H9 (cell line): ENCODE data around the gene ADGRL3. TPM values are rescaled to one million over a fixed set of nuclear protein-coding genes. Genes with fewer than 3 reads are reported as not detected.

Experiments used
- DNase-seq: peaks from one replicate; pipeline ENCODE4 v3.0.0-alpha.2; 2017
- H2AFZ ChIP-seq: one replicate; pipeline ENCODE4 v1.6.1; 2013; ENCODE audit warnings: mild to moderate bottlenecking, low read length, control low read depth, moderate library complexity
- H2AK5ac ChIP-seq: 2 replicates; pipeline ENCODE4 v1.6.1; 2013; ENCODE audit warnings: low read length, control low read depth, mixed read lengths; ENCODE audit not compliant: insufficient read length
- H2BK120ac ChIP-seq: one replicate; pipeline ENCODE4 v1.6.1; 2013; ENCODE audit warnings: low read depth, mild to moderate bottlenecking, low read length, control low read depth, inconsistent platforms; ENCODE audit not compliant: poor library complexity, severe bottlenecking
- H2BK12ac ChIP-seq: 2 replicates; pipeline ENCODE4 v1.6.1; 2013; ENCODE audit warnings: low read length, control low read depth, mixed read lengths, low read depth; ENCODE audit not compliant: insufficient read length
- H2BK15ac ChIP-seq: 2 replicates; pipeline ENCODE4 v1.6.1; 2013; ENCODE audit warnings: low read depth, low read length, control low read depth
- H2BK20ac ChIP-seq: one replicate; pipeline ENCODE4 v1.6.1; 2013; ENCODE audit warnings: low read depth, mild to moderate bottlenecking, low read length, control low read depth, inconsistent platforms; ENCODE audit not compliant: poor library complexity, severe bottlenecking
- H2BK5ac ChIP-seq: 2 replicates; pipeline ENCODE4 v1.6.1; 2013; ENCODE audit warnings: low read length, control low read depth, mixed read lengths; ENCODE audit not compliant: insufficient read length
- H3K14ac ChIP-seq: 2 replicates; pipeline ENCODE4 v1.6.1; 2013; ENCODE audit warnings: low read length, control low read depth; ENCODE audit not compliant: insufficient read depth
- H3K18ac ChIP-seq: 2 replicates; pipeline ENCODE4 v1.6.1; 2013; ENCODE audit warnings: low read depth, mild to moderate bottlenecking, mixed read lengths, low read length, control low read depth; ENCODE audit not compliant: insufficient read length
- H3K23ac ChIP-seq: 2 replicates; pipeline ENCODE4 v1.6.1; 2013; ENCODE audit warnings: low read length, control low read depth, mixed read lengths, low read depth; ENCODE audit not compliant: insufficient read length
- H3K23me2 ChIP-seq: 2 replicates; pipeline ENCODE4 v1.6.1; 2013; ENCODE audit warnings: low read depth, mild to moderate bottlenecking, mixed read lengths, low read length, control low read depth; ENCODE audit not compliant: insufficient read length, poor library complexity, severe bottlenecking
- H3K27ac ChIP-seq: 2 replicates; pipeline ENCODE4 v1.5.1; 2013; ENCODE audit warnings: low read length, control low read depth, mixed read lengths, low read depth; ENCODE audit not compliant: insufficient read length
- H3K27me3 ChIP-seq: 2 replicates; pipeline ENCODE4 v1.6.1; 2013; ENCODE audit warnings: low read length, control low read depth, inconsistent platforms; ENCODE audit not compliant: insufficient read depth
- H3K4ac ChIP-seq: 2 replicates; pipeline ENCODE4 v1.6.1; 2013; ENCODE audit warnings: low read depth, mild to moderate bottlenecking, control low read depth, inconsistent platforms, low read length, moderate library complexity
- H3K4me1 ChIP-seq: 2 replicates; pipeline ENCODE4 v1.6.1; 2013; ENCODE audit warnings: low read length, control low read depth, inconsistent platforms; ENCODE audit not compliant: insufficient read depth
- H3K4me2 ChIP-seq: 2 replicates; pipeline ENCODE4 v1.6.1; 2013; ENCODE audit warnings: low read length, control low read depth, mixed read lengths; ENCODE audit not compliant: insufficient read length, insufficient read depth
- H3K56ac ChIP-seq: 2 replicates; pipeline ENCODE4 v1.6.1; 2013; ENCODE audit warnings: low read depth, mild to moderate bottlenecking, mixed read lengths, low read length, control low read depth; ENCODE audit not compliant: insufficient read length
- H3K79me1 ChIP-seq: 2 replicates; pipeline ENCODE4 v1.6.1; 2013; ENCODE audit warnings: low read depth, mild to moderate bottlenecking, moderate library complexity, low read length, control low read depth, inconsistent platforms; ENCODE audit not compliant: insufficient read depth, poor library complexity, severe bottlenecking
- H3K79me2 ChIP-seq: 2 replicates; pipeline ENCODE4 v1.6.1; 2013; ENCODE audit warnings: low read length, control low read depth, inconsistent platforms; ENCODE audit not compliant: insufficient read depth
- H3K9ac ChIP-seq: 2 replicates; pipeline ENCODE4 v1.6.1; 2013; ENCODE audit warnings: low read length, control low read depth, mixed read lengths; ENCODE audit not compliant: insufficient read length; ENCODE audit errors: extremely low read depth
- H3K9me3 ChIP-seq: one replicate; pipeline ENCODE4 v1.6.1; 2013; ENCODE audit warnings: low read depth, low read length, inconsistent platforms; ENCODE audit not compliant: control insufficient read depth
- H3T11ph ChIP-seq: one replicate; pipeline ENCODE4 v1.6.1; 2013; ENCODE audit warnings: mild to moderate bottlenecking, low read length, control low read depth, inconsistent platforms
- H4K20me1 ChIP-seq: one replicate; pipeline ENCODE4 v1.6.1; 2013; ENCODE audit not compliant: control insufficient read depth, insufficient read length, insufficient read depth
- H4K5ac ChIP-seq: 2 replicates; pipeline ENCODE4 v1.6.1; 2013; ENCODE audit warnings: low read depth, mild to moderate bottlenecking, mixed read lengths, low read length, control low read depth; ENCODE audit not compliant: insufficient read length
- H4K8ac ChIP-seq: replicated peaks from 2 replicates; pipeline ENCODE4 v1.6.1; 2013; ENCODE audit warnings: low read length, control low read depth, mixed read lengths, low read depth; ENCODE audit not compliant: insufficient read length
- H4K91ac ChIP-seq: 2 replicates; pipeline ENCODE4 v1.6.1; 2013; ENCODE audit warnings: low read depth, mild to moderate bottlenecking, moderate library complexity, mixed read lengths, low read length, control low read depth; ENCODE audit not compliant: insufficient read length
- H3K27ac Mint-ChIP-seq, 3 experiments: 2 replicates in 2 of 3; 3 replicates in 1 of 3; pipeline ENCODE4 v1.8.0; 2020 to 2021; ENCODE audit warnings: mixed read lengths in 3 of 3, mild to moderate bottlenecking in 1 of 3, moderate library complexity in 1 of 3
- H3K27me3 Mint-ChIP-seq: 2 replicates; pipeline ENCODE4 v1.8.0; 2021; ENCODE audit warnings: low read depth, mild to moderate bottlenecking, moderate library complexity, mixed read lengths
- H3K36me3 Mint-ChIP-seq, 3 experiments: 2 replicates in 2 of 3; 3 replicates in 1 of 3; pipeline ENCODE4 v1.8.0; 2020 to 2021; ENCODE audit warnings: low read depth in 3 of 3, mixed read lengths in 3 of 3; ENCODE audit not compliant: insufficient read depth in 1 of 3
- H3K4me1 Mint-ChIP-seq, 2 experiments: 2 replicates each; pipeline ENCODE4 v1.8.0; 2020; ENCODE audit warnings: mixed read lengths in 2 of 2
- H3K4me3 Mint-ChIP-seq, 2 experiments: 2 replicates in 1 of 2; 3 replicates in 1 of 2; pipeline ENCODE4 v1.8.0; 2020 to 2021; ENCODE audit warnings: mild to moderate bottlenecking in 2 of 2, mixed read lengths in 2 of 2, moderate library complexity in 1 of 2
- H3K9me3 Mint-ChIP-seq, 2 experiments: 2 replicates in 1 of 2; 3 replicates in 1 of 2; pipeline ENCODE4 v1.8.0; 2020; ENCODE audit warnings: mild to moderate bottlenecking in 2 of 2, mixed read lengths in 2 of 2, moderate library complexity in 1 of 2
- WGBS: extraction: QIAGEN DNeasy Blood & Tissue Kit; methylation state at CpG from one replicate; pipeline ENCODE4 v1.1.7; 2013; ENCODE audit warnings: missing lambda C conversion rate, low lambda C conversion rate, mixed read lengths; ENCODE audit not compliant: insufficient read length; ENCODE audit errors: extremely low coverage; 5-methylcytosine and 5-hydroxymethylcytosine counted together
- total RNA-seq: library from RNA; stranded (reverse); gene quantifications from 2 replicates; pipeline ENCODE4 v1.2.1, GENCODE V29; 2021
- TF ChIP-seq, protein P1 (sequence below): fragments of 200-600 bp; sonication (generic); conservative IDR thresholded peaks from 3 replicates; pipeline ENCODE4 v1.8.0; 2021; ENCODE audit warnings: antibody characterized with exemption, mild to moderate bottlenecking

Gene ADGRL3
- total RNA-seq, 1 experiment from 2014 or later = 5.9 TPM

GRCh38 chr4:61485056-61485455, 284.9 kb downstream of the ADGRL3 start:
- H4K20me1 ChIP-seq = no peaks in the 10 kb centered on the region
- no peak overlapping the region for H2AK5ac ChIP-seq
- H4K5ac ChIP-seq = no peak overlapping the region
- no peaks in the 10 kb centered on the region for H3K79me1 ChIP-seq
- Mint-ChIP-seq H3K36me3 (no peaks in the 10 kb centered on the region; a peak in 1 of 7 replicates), H3K9me3 (no peaks in the 10 kb centered on the region), H3K4me1 (no peaks in the 10 kb centered on the region), H3K27ac (no peak overlapping the region), H3K4me3 (no peak overlapping the region), H3K27me3 (no peaks in the 10 kb centered on the region)
- TF ChIP-seq, protein P1, sequence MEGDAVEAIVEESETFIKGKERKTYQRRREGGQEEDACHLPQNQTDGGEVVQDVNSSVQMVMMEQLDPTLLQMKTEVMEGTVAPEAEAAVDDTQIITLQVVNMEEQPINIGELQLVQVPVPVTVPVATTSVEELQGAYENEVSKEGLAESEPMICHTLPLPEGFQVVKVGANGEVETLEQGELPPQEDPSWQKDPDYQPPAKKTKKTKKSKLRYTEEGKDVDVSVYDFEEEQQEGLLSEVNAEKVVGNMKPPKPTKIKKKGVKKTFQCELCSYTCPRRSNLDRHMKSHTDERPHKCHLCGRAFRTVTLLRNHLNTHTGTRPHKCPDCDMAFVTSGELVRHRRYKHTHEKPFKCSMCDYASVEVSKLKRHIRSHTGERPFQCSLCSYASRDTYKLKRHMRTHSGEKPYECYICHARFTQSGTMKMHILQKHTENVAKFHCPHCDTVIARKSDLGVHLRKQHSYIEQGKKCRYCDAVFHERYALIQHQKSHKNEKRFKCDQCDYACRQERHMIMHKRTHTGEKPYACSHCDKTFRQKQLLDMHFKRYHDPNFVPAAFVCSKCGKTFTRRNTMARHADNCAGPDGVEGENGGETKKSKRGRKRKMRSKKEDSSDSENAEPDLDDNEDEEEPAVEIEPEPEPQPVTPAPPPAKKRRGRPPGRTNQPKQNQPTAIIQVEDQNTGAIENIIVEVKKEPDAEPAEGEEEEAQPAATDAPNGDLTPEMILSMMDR = no peak
- no peak overlapping the region for H3K27ac ChIP-seq
- no peak overlapping the region for H3K14ac ChIP-seq
- H2BK120ac ChIP-seq = no peak overlapping the region
- no peak overlapping the region for H2BK15ac ChIP-seq
- no peak overlapping the region for H2BK5ac ChIP-seq
- H4K8ac ChIP-seq = no peak overlapping the region
- no peaks in the 10 kb centered on the region for H3K4me1 ChIP-seq
- H2BK20ac ChIP-seq = no peak overlapping the region
- H3K4ac ChIP-seq = no peak overlapping the region
- no peaks in the 10 kb centered on the region for H3K79me2 ChIP-seq
- no peak overlapping the region for H3K4me2 ChIP-seq
- H2AFZ ChIP-seq = no peak overlapping the region
- no peak overlapping the region for H2BK12ac ChIP-seq
- no peak overlapping the region for H3T11ph ChIP-seq
- H4K91ac ChIP-seq = no peak overlapping the region
- no peaks in the 10 kb centered on the region for H3K23me2 ChIP-seq
- WGBS = no CpG with 5 or more reads among the region's 3 CpGs
- H3K23ac ChIP-seq = no peak overlapping the region
- H3K18ac ChIP-seq = no peak overlapping the region
- no peak for DNase-seq
- no peak overlapping the region for H3K9ac ChIP-seq
- no peaks in the 10 kb centered on the region for H3K9me3 ChIP-seq
- no peak overlapping the region for H3K56ac ChIP-seq
- no peaks in the 10 kb centered on the region for H3K27me3 ChIP-seq
